Endothelial cell of umbilical vein (primary cell): ENCODE measurements around the gene ANP32A. TPM values are rescaled to one million over a fixed set of nuclear protein-coding genes. Genes with fewer than 3 reads are reported as not detected.

Experiments used
- BruUV-seq: library from RNA; stranded (reverse); fragments of 400-500 nt; replicated peaks from 2 replicates; lab custom pipeline; 2021; lab: Mats Ljungman, UMichigan
- CTCF ChIA-PET: fragments of 300-600, 350-600 bp; sonication (Branson Sonifier 250); formaldehyde crosslinking; loops from one replicate; lab custom pipeline; 2021; ENCODE audit warnings: antibody characterized with exemption, inconsistent platforms; lab: Charles Lee
- POLR2A ChIA-PET: fragments of 300-600, 350-600 bp; sonication (Branson Sonifier 250); formaldehyde crosslinking; loops from one replicate; lab custom pipeline; 2021; ENCODE audit warnings: antibody characterized with exemption, inconsistent platforms; lab: Charles Lee
- DNase-seq: peaks from one replicate; pipeline ENCODE4 v3.0.0-alpha.2; 2011; ENCODE audit warnings: low read depth, low spot score
- FAIRE-seq: peaks from 2 replicates; lab custom pipeline; 2011; peaks lifted over from hg19 to GRCh38; lab: Jason Lieb, UNC
- H2AFZ ChIP-seq: 2 replicates; pipeline ENCODE4 v1.6.0; 2012; ENCODE audit warnings: low read depth, low read length, control low read depth, inconsistent platforms
- H3K27ac ChIP-seq: 2 replicates; pipeline ENCODE4 v1.5.1; 2011; ENCODE audit warnings: low read depth, mild to moderate bottlenecking, control low read depth, low read length, moderate library complexity; ENCODE audit not compliant: insufficient read depth
- H3K27me3 ChIP-seq, 2 experiments: 2 replicates each; pipeline versions ENCODE4 v1.6.0 to v1.6.1; 2011; ENCODE audit warnings: low read length in 2 of 2, mixed read lengths in 1 of 2; ENCODE audit not compliant: control insufficient read depth in 2 of 2, insufficient read depth in 2 of 2
- H3K36me3 ChIP-seq, 2 experiments: 2 replicates in 1 of 2; 3 replicates in 1 of 2; pipeline ENCODE4 v1.5.1; 2011; ENCODE audit warnings: low read length in 2 of 2, mild to moderate bottlenecking in 1 of 2, moderate library complexity in 1 of 2; ENCODE audit not compliant: control insufficient read depth in 2 of 2, insufficient read depth in 2 of 2; ENCODE audit errors: extremely low read depth in 1 of 2
- H3K4me1 ChIP-seq: 3 replicates; pipeline ENCODE4 v1.5.1; 2011; ENCODE audit warnings: mild to moderate bottlenecking, low read length; ENCODE audit not compliant: control insufficient read depth, insufficient read depth; ENCODE audit errors: extremely low read depth
- H3K4me2 ChIP-seq: 2 replicates; pipeline ENCODE4 v1.6.1; 2011; ENCODE audit warnings: low read length, control low read depth, mixed read lengths; ENCODE audit not compliant: insufficient read depth
- H3K4me3 ChIP-seq, 3 experiments: fragments of 200-600 bp in 1 of 3; sonication (generic), shearing (Covaris generic) in 1 of 3; replicated peaks in 1 of 3; 2 replicates each; pipeline ENCODE4 v1.5.1; 2011 to 2016; ENCODE audit warnings: control low read depth in 3 of 3, low read length in 3 of 3, mild to moderate bottlenecking in 2 of 3, inconsistent platforms in 1 of 3, low read depth in 1 of 3, moderate library complexity in 1 of 3; ENCODE audit not compliant: insufficient read depth in 1 of 3
- H3K79me2 ChIP-seq: 2 replicates; pipeline ENCODE4 v1.6.0; 2012; ENCODE audit warnings: low read length, inconsistent platforms; ENCODE audit not compliant: control insufficient read depth, insufficient read depth
- H3K9ac ChIP-seq: replicated peaks from 2 replicates; pipeline ENCODE3; 2011; ENCODE audit warnings: low read length, control low read depth; ENCODE audit not compliant: insufficient read depth; ENCODE audit errors: extremely low read depth
- H3K9me1 ChIP-seq: replicated peaks from 3 replicates; pipeline ENCODE4 v1.6.0; 2011; ENCODE audit warnings: mild to moderate bottlenecking, low read length; ENCODE audit not compliant: control insufficient read depth, insufficient read depth; ENCODE audit errors: extremely low read depth
- H3K9me3 ChIP-seq: replicated peaks from 2 replicates; pipeline ENCODE4 v1.5.1; 2012; ENCODE audit warnings: low read length, inconsistent platforms; ENCODE audit not compliant: control insufficient read depth, insufficient read depth
- H4K20me1 ChIP-seq: replicated peaks from 2 replicates; pipeline ENCODE3; 2011; ENCODE audit warnings: mild to moderate bottlenecking, low read length; ENCODE audit not compliant: control insufficient read depth, insufficient read depth; ENCODE audit errors: extremely low read depth
- CTCF ChIP-seq, 2 donors: IDR thresholded peaks; 1 replicate in 1 of 2; 2 replicates in 1 of 2; pipeline ENCODE4 v1.5.1; 2011; ENCODE audit warnings: low read length in 2 of 2, mild to moderate bottlenecking in 2 of 2, moderate library complexity in 2 of 2, control low read depth in 1 of 2, inconsistent platforms in 1 of 2, low read depth in 1 of 2; ENCODE audit not compliant: insufficient read depth in 1 of 2; ENCODE audit errors: extremely low read depth in 1 of 2
- EZH2 ChIP-seq: IDR thresholded peaks from 2 replicates; pipeline ENCODE4 v1.6.1; 2012; ENCODE audit warnings: borderline replicate concordance, low read depth, mild to moderate bottlenecking, moderate library complexity, low read length, inconsistent platforms; ENCODE audit not compliant: severe bottlenecking
- FOS ChIP-seq: IDR thresholded peaks from 2 replicates; pipeline ENCODE4 v1.6.1; 2011; ENCODE audit warnings: mild to moderate bottlenecking, low read length, moderate library complexity, borderline replicate concordance; ENCODE audit not compliant: insufficient read depth
- GATA2 ChIP-seq: IDR thresholded peaks from 2 replicates; pipeline ENCODE4 v1.7.0; 2011; ENCODE audit warnings: low read depth, mild to moderate bottlenecking, moderate library complexity, mixed read lengths, low read length; ENCODE audit not compliant: insufficient read length, insufficient read depth
- JUN ChIP-seq: IDR thresholded peaks from 2 replicates; pipeline ENCODE4 v1.6.1; 2011; ENCODE audit warnings: borderline replicate concordance, low read depth; ENCODE audit not compliant: insufficient read length, insufficient read depth
- MYC ChIP-seq: IDR thresholded peaks from one replicate; pipeline ENCODE4 v1.6.1; 2011; ENCODE audit warnings: mild to moderate bottlenecking, low read depth, low read length
- POLR2A ChIP-seq: IDR thresholded peaks from 2 replicates; pipeline ENCODE4 v1.6.1; 2012; ENCODE audit warnings: low read depth, mild to moderate bottlenecking, control low read depth, low read length
- POLR2AphosphoS5 ChIP-seq: IDR thresholded peaks from 2 replicates; pipeline ENCODE4 v1.6.1; 2012; ENCODE audit warnings: low read depth, mild to moderate bottlenecking, control low read depth, low read length, moderate library complexity; ENCODE audit not compliant: insufficient read depth
- dilution Hi-C: fragments of 300-500 bp; cut with MboI; formaldehyde crosslinking; loops from one replicate; pipeline ENCODE4 v1.15.0; 2019; ENCODE audit warnings: low sequenced_read_pairs; ENCODE audit not compliant: extremely low pct_ligation_motif_present
- intact Hi-C: fragments of 100-400 bp; cut with micrococcal nuclease; formaldehyde crosslinking; loops from one replicate; pipeline ENCODE4 v1.10.0; 2022
- polyA plus RNA-seq, 4 experiments: library from polyadenylated mRNA; depleted of rRNA in 3 of 4; stranded (reverse) in 3 of 4; unstranded in 1 of 4; fragments of >200 nt; gene quantifications; 2 replicates each; pipeline versions ENCODE4 v1.2.1 to v1.2.3, GENCODE V29; 2011 to 2012; ENCODE audit warnings: missing spikeins in 1 of 4
- total RNA-seq: library from RNA; stranded (reverse); gene quantifications from 2 replicates; pipeline ENCODE4 v1.2.3, GENCODE V29; 2021
- TF ChIP-seq, protein P1 (sequence below): IDR thresholded peaks from 2 replicates; pipeline ENCODE4 v1.6.1; 2011; ENCODE audit not compliant: insufficient read depth, insufficient read length

Gene ANP32A
- total and polyA plus RNA-seq, 2 donors (not counting 3 experiments of a cell fraction or from before 2014, with no cell fraction given), result 37.9 to 169 TPM

DNA sequence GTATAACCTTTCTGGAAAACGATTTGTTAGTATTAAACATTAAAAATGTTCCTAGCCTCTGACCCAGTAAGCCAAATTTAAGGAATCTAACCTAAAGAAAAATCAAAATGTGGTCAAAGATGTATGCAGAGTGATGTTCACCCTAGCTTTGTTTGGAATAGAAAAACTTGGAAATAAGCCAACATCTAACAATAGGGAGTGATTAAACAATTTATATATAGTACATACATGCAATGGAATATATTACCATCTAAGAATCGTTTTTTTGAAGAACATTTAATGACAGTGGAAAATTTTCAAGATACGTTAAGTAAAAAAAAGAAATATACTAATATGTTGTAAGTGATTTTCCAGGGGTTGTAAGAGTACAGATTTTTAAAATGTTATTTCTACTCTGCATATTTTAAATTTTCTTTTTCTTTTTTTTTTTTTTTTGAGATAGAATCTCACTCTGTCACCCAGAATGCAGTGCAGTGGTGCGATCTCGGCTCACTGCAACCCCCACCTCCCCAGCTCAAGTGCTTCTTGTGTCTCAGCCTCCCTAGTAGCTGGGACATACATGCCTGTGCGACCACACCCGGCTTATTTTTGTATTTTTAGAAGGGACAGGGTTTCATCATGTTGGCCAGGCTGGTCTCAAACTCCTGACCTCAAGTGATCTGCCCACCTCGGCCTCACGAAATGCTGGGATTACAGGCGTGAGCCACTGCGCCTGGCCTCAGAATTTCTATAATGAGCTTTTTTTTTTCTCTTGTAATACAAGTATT lies 54.9 kb downstream of the ANP32A start:
- no peak overlapping the region for H2AFZ ChIP-seq
- H4K20me1 ChIP-seq, result no peaks in the 10 kb centered on the region
- H3K9ac ChIP-seq, result no peak overlapping the region
- peaks cover 52% of the 10 kb centered on the region for H3K4me1 ChIP-seq
- H3K9me3 ChIP-seq, result no peaks in the 10 kb centered on the region
- intact Hi-C loops (loop anchor here (1.0 kb wide), 1 partner anchor 56 kb away; no protein-coding TSS in a partner anchor), dilution Hi-C loops (no loop called here)
- TF ChIP-seq JUN, result peak; percentile 82
- no peak for TF ChIP-seq FOS
- no peaks in the 10 kb centered on the region for H3K27me3 ChIP-seq
- FAIRE-seq, result peak; percentile 59
- BruUV-seq, result no TSS peak
- H3K9me1 ChIP-seq, result no peaks in the 10 kb centered on the region
- ChIA-PET CTCF (interaction anchor here (0.6 to 1.4 kb wide), 2 partner anchors 18 to 110 kb away, joined by 3 read pairs; no protein-coding TSS in a partner anchor), POLR2A (interaction anchor here (0.7 kb wide), 1 partner anchor 1832 kb away, joined by 6 read pairs; no protein-coding TSS in a partner anchor)
- no peaks in the 10 kb centered on the region for H3K79me2 ChIP-seq
- DNase-seq, result peak; percentile 80
- peak overlapping the region; percentile 52 for H3K4me2 ChIP-seq
- peak overlapping the region; percentile 35 for H3K27ac ChIP-seq
- no peak overlapping the region for H3K4me3 ChIP-seq
- H3K36me3 ChIP-seq, result no peaks in the 10 kb centered on the region

DNA sequence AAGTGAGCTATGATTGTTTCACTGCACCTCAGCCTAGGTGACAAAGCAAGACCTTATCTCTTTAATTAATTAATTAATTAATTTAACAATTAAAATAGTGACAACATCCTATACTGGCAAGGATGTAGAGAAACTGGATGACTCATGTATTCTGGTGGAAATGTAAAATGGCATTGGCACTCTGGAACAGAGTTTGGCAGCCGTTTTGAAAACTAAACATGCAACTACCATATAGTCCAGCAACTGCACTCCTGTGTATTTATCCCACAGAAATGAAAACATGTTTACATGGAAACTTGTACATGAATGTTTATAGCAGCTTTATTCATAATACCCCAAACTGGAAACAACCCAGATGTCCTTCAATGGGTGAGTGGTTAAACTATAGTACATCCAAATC lies 56.6 kb downstream of the ANP32A start:
- Histone ChIP-seq H3K79me2 (no peaks in the 10 kb centered on the region), H3K27ac (no peak overlapping the region), H3K9ac (no peak overlapping the region), H3K27me3 (no peaks in the 10 kb centered on the region), H3K9me1 (no peaks in the 10 kb centered on the region), H2AFZ (no peak overlapping the region), H3K9me3 (no peaks in the 10 kb centered on the region), H3K4me1 (peaks cover 54% of the 10 kb centered on the region), H4K20me1 (no peaks in the 10 kb centered on the region), H3K4me3 (no peak overlapping the region), H3K4me2 (peak overlapping the region; percentile 42), H3K36me3 (no peaks in the 10 kb centered on the region)
- CTCF ChIA-PET, result interaction anchor here (1.1 kb wide), 1 partner anchor 10 kb away, joined by 4 read pairs; no protein-coding TSS in a partner anchor
- BruUV-seq, result no TSS peak
- dilution Hi-C loops, result no loop called here
- no peak for TF ChIP-seq EZH2
- TF ChIP-seq CTCF (IDR thresholded peaks at IDR 0.05; ENCODE audit: extremely low read depth in 1 of 2, insufficient read depth in 1 of 2, low read depth in 1 of 2, low read length in 2 of 2), result no peak
- peak; percentile 61 for TF ChIP-seq JUN
- TF ChIP-seq POLR2AphosphoS5, result no peak
- peak; percentile 59 for TF ChIP-seq FOS
- TF ChIP-seq, protein P1, sequence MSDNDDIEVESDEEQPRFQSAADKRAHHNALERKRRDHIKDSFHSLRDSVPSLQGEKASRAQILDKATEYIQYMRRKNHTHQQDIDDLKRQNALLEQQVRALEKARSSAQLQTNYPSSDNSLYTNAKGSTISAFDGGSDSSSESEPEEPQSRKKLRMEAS, result no peak
- no peak for TF ChIP-seq POLR2A
- no peak for TF ChIP-seq MYC
- no peak for TF ChIP-seq GATA2
- DNase-seq, result peak; percentile 93
- POLR2A ChIA-PET, result no interaction called here
- intact Hi-C loops, result loop anchor here (5.0 kb wide), 1 partner anchor 318 kb away; no protein-coding TSS in a partner anchor
- FAIRE-seq, result peak; percentile 55
